MM.1S (cell line): Measurements from ENCODE around the gene CCDC13.

ENCODE experiments used
- DNase-seq: peaks from one replicate; pipeline ENCODE4 v3.0.0-alpha.2; 2015
- H2AFZ ChIP-seq: fragments of 300-600 bp; sonication (generic); 2 replicates; pipeline ENCODE4 v1.6.0; 2016; ENCODE audit warnings: antibody characterized with exemption, low read length
- H3F3A ChIP-seq: fragments of 300-600 bp; sonication (generic); 2 replicates; pipeline ENCODE4 v1.6.1; 2016; ENCODE audit warnings: mild to moderate bottlenecking, antibody characterized with exemption, low read length, moderate library complexity, mixed read lengths; ENCODE audit not compliant: insufficient read depth
- H3K27ac ChIP-seq: fragments of 300-600 bp; sonication (generic); 2 replicates; pipeline ENCODE4 v1.5.1; 2016; ENCODE audit warnings: mild to moderate bottlenecking, low read length
- H3K27me3 ChIP-seq: fragments of 300-600 bp; sonication (generic); replicated peaks from 2 replicates; pipeline ENCODE4 v1.6.0; 2016; ENCODE audit warnings: low read length; ENCODE audit not compliant: insufficient read depth
- H3K36me3 ChIP-seq: fragments of 300-600 bp; sonication (generic); replicated peaks from 2 replicates; pipeline ENCODE4 v1.6.1; 2016; ENCODE audit warnings: mild to moderate bottlenecking, low read length, mixed read lengths; ENCODE audit not compliant: insufficient read depth
- H3K4me1 ChIP-seq: fragments of 300-600 bp; sonication (generic); 2 replicates; pipeline ENCODE4 v1.6.1; 2016; ENCODE audit warnings: low read length, mixed read lengths
- H3K4me2 ChIP-seq: fragments of 300-600 bp; sonication (generic); 2 replicates; pipeline ENCODE4 v1.6.0; 2016; ENCODE audit warnings: low read depth, low read length
- H3K4me3 ChIP-seq: fragments of 300-600 bp; sonication (generic); 2 replicates; pipeline ENCODE4 v1.5.1; 2016; ENCODE audit warnings: low read length, mixed read lengths
- H3K79me2 ChIP-seq: fragments of 300-600 bp; sonication (generic); 2 replicates; pipeline ENCODE4 v1.6.1; 2016; ENCODE audit warnings: mixed run types, low read length, mixed read lengths
- H3K9ac ChIP-seq: fragments of 300-600 bp; sonication (generic); 2 replicates; pipeline ENCODE4 v1.6.1; 2016; ENCODE audit warnings: low read length, mixed read lengths
- H3K9me2 ChIP-seq: fragments of 300-600 bp; sonication (generic); replicated peaks from 2 replicates; pipeline ENCODE4 v1.6.1; 2016; ENCODE audit warnings: mild to moderate bottlenecking, low read length, mixed read lengths; ENCODE audit not compliant: insufficient read depth
- H3K9me3 ChIP-seq: fragments of 300-600 bp; sonication (generic); replicated peaks from 2 replicates; pipeline ENCODE4 v1.6.1; 2016; ENCODE audit warnings: mild to moderate bottlenecking, low read length, mixed read lengths; ENCODE audit not compliant: insufficient read depth
- H4K20me1 ChIP-seq: fragments of 300-600 bp; sonication (generic); 2 replicates; pipeline ENCODE4 v1.6.1; 2016; ENCODE audit warnings: mild to moderate bottlenecking, low read length, moderate library complexity, mixed read lengths; ENCODE audit not compliant: insufficient read depth
- EZH2 ChIP-seq: fragments of 300-600 bp; sonication (generic); optimal IDR thresholded peaks from 2 replicates; pipeline ENCODE3; 2017; ENCODE audit warnings: low read depth, mild to moderate bottlenecking, antibody characterized with exemption, low read length, mixed read lengths
- EZH2phosphoT487 ChIP-seq: fragments of 300-600 bp; sonication (generic); IDR thresholded peaks from 2 replicates; pipeline ENCODE4 v1.6.1; 2018; ENCODE audit warnings: antibody characterized with exemption, low read length
- TF ChIP-seq, protein P1 (sequence below): fragments of 300-600 bp; sonication (generic); IDR thresholded peaks from 2 replicates; pipeline ENCODE4 v1.5.1; 2016; ENCODE audit warnings: antibody characterized with exemption, low read length, mixed read lengths

Gene CCDC13

GRCh38 chr3:42758126-42758525 is 14.9 kb downstream of the CCDC13 start:
- Histone ChIP-seq H3K4me3 (no peak overlapping the region), H3K4me2 (no peak overlapping the region), H2AFZ (no peak overlapping the region), H3K4me1 (no peaks in the 10 kb centered on the region), H3K9ac (no peak overlapping the region), H3K79me2 (no peaks in the 10 kb centered on the region), H4K20me1 (no peaks in the 10 kb centered on the region), H3K27me3 (no peaks in the 10 kb centered on the region), H3K9me2 (no peaks in the 10 kb centered on the region), H3K9me3 (no peaks in the 10 kb centered on the region), H3K36me3 (no peaks in the 10 kb centered on the region), H3F3A (no peaks in the 10 kb centered on the region), H3K27ac (no peak overlapping the region)
- no peak for DNase-seq
- TF ChIP-seq, protein P1, sequence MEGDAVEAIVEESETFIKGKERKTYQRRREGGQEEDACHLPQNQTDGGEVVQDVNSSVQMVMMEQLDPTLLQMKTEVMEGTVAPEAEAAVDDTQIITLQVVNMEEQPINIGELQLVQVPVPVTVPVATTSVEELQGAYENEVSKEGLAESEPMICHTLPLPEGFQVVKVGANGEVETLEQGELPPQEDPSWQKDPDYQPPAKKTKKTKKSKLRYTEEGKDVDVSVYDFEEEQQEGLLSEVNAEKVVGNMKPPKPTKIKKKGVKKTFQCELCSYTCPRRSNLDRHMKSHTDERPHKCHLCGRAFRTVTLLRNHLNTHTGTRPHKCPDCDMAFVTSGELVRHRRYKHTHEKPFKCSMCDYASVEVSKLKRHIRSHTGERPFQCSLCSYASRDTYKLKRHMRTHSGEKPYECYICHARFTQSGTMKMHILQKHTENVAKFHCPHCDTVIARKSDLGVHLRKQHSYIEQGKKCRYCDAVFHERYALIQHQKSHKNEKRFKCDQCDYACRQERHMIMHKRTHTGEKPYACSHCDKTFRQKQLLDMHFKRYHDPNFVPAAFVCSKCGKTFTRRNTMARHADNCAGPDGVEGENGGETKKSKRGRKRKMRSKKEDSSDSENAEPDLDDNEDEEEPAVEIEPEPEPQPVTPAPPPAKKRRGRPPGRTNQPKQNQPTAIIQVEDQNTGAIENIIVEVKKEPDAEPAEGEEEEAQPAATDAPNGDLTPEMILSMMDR: no peak
- TF ChIP-seq EZH2: no peak
- TF ChIP-seq EZH2phosphoT487: no peak

DNA sequence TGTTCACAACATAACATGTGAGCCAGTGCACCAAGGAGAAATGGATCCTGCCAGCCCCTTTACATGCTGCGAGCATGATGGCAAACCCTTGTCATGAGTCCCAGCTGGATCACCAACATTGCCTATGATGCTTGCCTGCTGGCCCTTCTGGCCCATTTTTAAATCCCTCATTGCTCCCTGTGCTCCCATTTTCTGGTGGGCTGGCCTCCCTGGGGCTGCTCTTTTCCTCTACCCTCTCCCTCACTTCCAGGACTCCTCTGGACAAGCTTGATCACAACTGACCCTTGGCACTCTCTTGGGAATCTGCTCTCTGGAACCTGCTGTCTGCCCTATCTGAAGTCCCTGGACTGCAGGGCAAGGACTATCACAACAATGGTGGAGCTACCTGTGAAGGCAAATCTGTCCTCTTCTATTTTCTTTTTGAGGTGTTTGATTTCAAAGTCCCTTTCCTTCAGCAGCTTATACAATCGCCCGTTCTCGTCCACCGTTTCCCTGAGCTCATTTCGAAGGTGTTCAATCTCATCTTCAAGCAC is 16.3 kb downstream of the CCDC13 start:
- Histone ChIP-seq H3K36me3 (no peaks in the 10 kb centered on the region), H4K20me1 (no peaks in the 10 kb centered on the region), H3K9me2 (no peaks in the 10 kb centered on the region), H3K27me3 (no peaks in the 10 kb centered on the region), H3K9me3 (no peaks in the 10 kb centered on the region), H3K27ac (no peak overlapping the region), H3K4me2 (no peak overlapping the region), H3K4me1 (no peaks in the 10 kb centered on the region), H3K79me2 (no peaks in the 10 kb centered on the region), H3K4me3 (no peak overlapping the region), H3K9ac (no peak overlapping the region), H2AFZ (no peak overlapping the region), H3F3A (no peaks in the 10 kb centered on the region)
- no peak for DNase-seq
- TF ChIP-seq EZH2phosphoT487 (no peak), EZH2 (no peak)
- TF ChIP-seq, protein P1: no peak

GRCh38 chr3:42755681-42756578 is 17.1 kb downstream of the CCDC13 start:
- H3K36me3 ChIP-seq: no peaks in the 10 kb centered on the region
- peak; percentile 20 for DNase-seq
- no peak overlapping the region for H2AFZ ChIP-seq
- no peaks in the 10 kb centered on the region for H3K79me2 ChIP-seq
- no peaks in the 10 kb centered on the region for H3K9me2 ChIP-seq
- no peak for TF ChIP-seq EZH2phosphoT487
- TF ChIP-seq EZH2: no peak
- TF ChIP-seq, protein P1: peak; percentile 40
- no peak overlapping the region for H3K4me2 ChIP-seq
- no peaks in the 10 kb centered on the region for H3F3A ChIP-seq
- no peaks in the 10 kb centered on the region for H3K27me3 ChIP-seq
- no peak overlapping the region for H3K4me3 ChIP-seq
- no peaks in the 10 kb centered on the region for H3K9me3 ChIP-seq
- no peaks in the 10 kb centered on the region for H4K20me1 ChIP-seq
- H3K4me1 ChIP-seq: no peaks in the 10 kb centered on the region
- no peak overlapping the region for H3K9ac ChIP-seq
- H3K27ac ChIP-seq: no peak overlapping the region
